Subcutaneous abdominal adipose tissue (tissue), 5 donors: ENCODE data around the gene SLC1A1.
A peak's percentile ranks its signal among the peaks of the same experiment; 100 is the strongest.

Experiments used
- H3K27ac ChIP-seq: one replicate; pipeline ENCODE4 v1.7.0; 2013; ENCODE audit warnings: low read depth, mild to moderate bottlenecking, inconsistent platforms, low read length, moderate library complexity
- H3K27me3 ChIP-seq, 5 donors: one replicate each; pipeline ENCODE4 v1.7.0; 2013; ENCODE audit warnings: low read length in 5 of 5, inconsistent platforms in 1 of 5; ENCODE audit not compliant: control insufficient read depth in 5 of 5, insufficient read depth in 4 of 5
- H3K36me3 ChIP-seq, 5 donors: one replicate each; pipeline ENCODE4 v1.7.0; 2013; ENCODE audit warnings: low read length in 5 of 5; ENCODE audit not compliant: control insufficient read depth in 5 of 5, insufficient read depth in 5 of 5
- H3K4me1 ChIP-seq, 5 donors: one replicate each; pipeline ENCODE4 v1.7.0; 2013; ENCODE audit warnings: low read length in 5 of 5, mild to moderate bottlenecking in 3 of 5, moderate library complexity in 1 of 5; ENCODE audit not compliant: control insufficient read depth in 5 of 5, insufficient read depth in 5 of 5
- H3K4me3 ChIP-seq, 5 donors: one replicate each; pipeline ENCODE4 v1.7.0; 2013; ENCODE audit warnings: low read length in 5 of 5, low read depth in 1 of 5
- H3K9ac ChIP-seq, 5 donors: one replicate each; pipeline ENCODE4 v1.7.0; 2013; ENCODE audit warnings: low read length in 5 of 5, mild to moderate bottlenecking in 4 of 5, moderate library complexity in 3 of 5
- H3K9me3 ChIP-seq, 5 donors: one replicate each; pipeline ENCODE4 v1.7.0; 2013; ENCODE audit warnings: low read length in 5 of 5; ENCODE audit not compliant: control insufficient read depth in 5 of 5
- donor health status: healthy.
- donor health status: healthy.
- donor health status: healthy.
- donor health status: healthy.
- donor health status: healthy.

Gene SLC1A1

GRCh38 chr9:4489919-4490704, at the start of gene SLC1A1:
Gene SLC1A1 (plus strand): TSS chr9:4490468. CDS start chr9:4490680, 212 bp downstream.
- Histone ChIP-seq H3K4me3 (peak within 1 kb of the TSS; percentile 86 to 96 (median 91)), H3K27me3 (no peaks in the 10 kb centered on the region), H3K9me3 (no peaks in the 10 kb centered on the region), H3K36me3 (no peaks in the 10 kb centered on the region), H3K27ac (peak within 1 kb of the TSS; percentile 50), H3K9ac (peak within 1 kb of the TSS; percentile 64 to 78 (median 74)), H3K4me1 (peaks cover 0 to 25% (median 23%) of the 10 kb centered on the region in 5 donors)

- Histone ChIP-seq H3K9me3 (peaks cover 0 to 3% (median 0%) of the 10 kb centered on the region in 5 donors), H3K27ac (no peak overlapping the region), H3K9ac (no peak overlapping the region), H3K4me3 (no peak overlapping the region), H3K4me1 (peaks cover 0 to 3% (median 0%) of the 10 kb centered on the region in 5 donors), H3K27me3 (no peaks in the 10 kb centered on the region), H3K36me3 (no peaks in the 10 kb centered on the region)
Observed at GRCh38 chr9:4442806-4443205, 47.5 kb upstream of the SLC1A1 start.

- Histone ChIP-seq H3K27ac (no peak overlapping the region), H3K4me3 (no peak overlapping the region), H3K4me1 (peaks cover 0 to 3% (median 0%) of the 10 kb centered on the region in 5 donors), H3K9ac (no peak overlapping the region), H3K36me3 (no peaks in the 10 kb centered on the region), H3K9me3 (peaks cover 0 to 3% (median 0%) of the 10 kb centered on the region in 5 donors), H3K27me3 (no peaks in the 10 kb centered on the region)
Observed at GRCh38 chr9:4443439-4443838, 46.8 kb upstream of the SLC1A1 start.

GRCh38 chr9:4461437-4461836, 28.8 kb upstream of the SLC1A1 start:
- Histone ChIP-seq H3K4me1 (no peaks in the 10 kb centered on the region), H3K36me3 (no peaks in the 10 kb centered on the region), H3K27me3 (no peaks in the 10 kb centered on the region), H3K4me3 (no peak overlapping the region), H3K9me3 (no peaks in the 10 kb centered on the region), H3K27ac (no peak overlapping the region), H3K9ac (no peak overlapping the region)

GRCh38 chr9:4463824-4464223, 26.4 kb upstream of the SLC1A1 start:
- no peak overlapping the region for H3K9ac ChIP-seq
- H3K4me1 ChIP-seq, result no peaks in the 10 kb centered on the region
- H3K36me3 ChIP-seq, result no peaks in the 10 kb centered on the region
- no peak overlapping the region for H3K27ac ChIP-seq
- no peak overlapping the region for H3K4me3 ChIP-seq
- H3K9me3 ChIP-seq, result peaks cover 0 to 2% (median 0%) of the 10 kb centered on the region in 5 donors
- no peaks in the 10 kb centered on the region for H3K27me3 ChIP-seq

GRCh38 chr9:4464911-4465513, 25.3 kb upstream of the SLC1A1 start:
- no peaks in the 10 kb centered on the region for H3K4me1 ChIP-seq
- H3K9ac ChIP-seq, result no peak overlapping the region
- peaks cover 0 to 2% (median 0%) of the 10 kb centered on the region in 5 donors for H3K9me3 ChIP-seq
- no peaks in the 10 kb centered on the region for H3K27me3 ChIP-seq
- H3K4me3 ChIP-seq, result no peak overlapping the region
- no peaks in the 10 kb centered on the region for H3K36me3 ChIP-seq
- H3K27ac ChIP-seq, result no peak overlapping the region

GRCh38 chr9:4465910-4466309, 24.4 kb upstream of the SLC1A1 start:
- Histone ChIP-seq H3K27ac (no peak overlapping the region), H3K36me3 (no peaks in the 10 kb centered on the region), H3K4me1 (no peaks in the 10 kb centered on the region), H3K9me3 (peaks cover 0 to 2% (median 0%) of the 10 kb centered on the region in 5 donors), H3K4me3 (no peak overlapping the region), H3K9ac (no peak overlapping the region), H3K27me3 (no peaks in the 10 kb centered on the region)

- no peaks in the 10 kb centered on the region for H3K36me3 ChIP-seq
- H3K27ac ChIP-seq, result no peak overlapping the region
- no peaks in the 10 kb centered on the region for H3K27me3 ChIP-seq
- H3K4me1 ChIP-seq, result no peaks in the 10 kb centered on the region
- H3K4me3 ChIP-seq, result no peak overlapping the region
- H3K9me3 ChIP-seq, result no peaks in the 10 kb centered on the region
- H3K9ac ChIP-seq, result no peak overlapping the region
Observed at GRCh38 chr9:4475301-4475700, 15.0 kb upstream of the SLC1A1 start.

GRCh38 chr9:4486176-4486575, 4.1 kb upstream of the SLC1A1 start:
- H3K36me3 ChIP-seq, result no peaks in the 10 kb centered on the region
- peaks cover 0 to 18% (median 17%) of the 10 kb centered on the region in 5 donors for H3K4me1 ChIP-seq
- no peak overlapping the region for H3K9ac ChIP-seq
- H3K9me3 ChIP-seq, result no peaks in the 10 kb centered on the region
- H3K4me3 ChIP-seq, result no peak overlapping the region
- no peaks in the 10 kb centered on the region for H3K27me3 ChIP-seq
- no peak overlapping the region for H3K27ac ChIP-seq

- H3K9me3 ChIP-seq, result no peaks in the 10 kb centered on the region
Observed at GRCh38 chr9:4489562-4489918, 728 bp upstream of the SLC1A1 start.

More at GRCh38 chr9:4489562-4489918, 728 bp upstream of the SLC1A1 start:
- peak overlapping the region; percentile 50 for H3K27ac ChIP-seq
- H3K27me3 ChIP-seq, result no peaks in the 10 kb centered on the region
- peak overlapping the region; percentile 86 to 96 (median 91) for H3K4me3 ChIP-seq
- H3K4me1 ChIP-seq, result peaks cover 0 to 25% (median 23%) of the 10 kb centered on the region in 5 donors
- H3K36me3 ChIP-seq, result no peaks in the 10 kb centered on the region
- H3K9ac ChIP-seq, result peak overlapping the region; percentile 64 to 78 (median 74)
